ENCODE results near the gene TAS2R60. TPM values are rescaled to one million over a fixed set of nuclear protein-coding genes. Genes with fewer than 3 reads are reported as not detected.

Gene TAS2R60
- total and polyA plus RNA-seq, 2 experiments from 2014 or later, result 0.37 to 4.0 TPM

- Mint-ChIP-seq H3K27me3 (ENCODE audit: insufficient read depth, low read depth, poor library complexity) (peaks cover 4% of the 10 kb centered on the region), H3K36me3 (ENCODE audit: low read depth) (no peaks in the 10 kb centered on the region), H3K4me1 (peaks cover 5% of the 10 kb centered on the region; the same call in 2 of the 3 replicates), H3K27ac (no peak overlapping the region), H3K9me3 (no peaks in the 10 kb centered on the region), H3K4me3 (no peak overlapping the region)
- Histone ChIP-seq H3K36me3 (ENCODE audit: insufficient read depth) (no peaks in the 10 kb centered on the region), H3K4me1 (ENCODE audit: insufficient read depth) (no peaks in the 10 kb centered on the region; the same call in 1 of the 2 replicates), H2AFZ (no peak overlapping the region), H3F3A (replicated peaks; ENCODE audit: low read depth) (no peaks in the 10 kb centered on the region), H3K9me2 (ENCODE audit: insufficient read depth) (no peaks in the 10 kb centered on the region; the same call in 1 of the 2 replicates), H3K27me3 (ENCODE audit: insufficient read depth) (no peaks in the 10 kb centered on the region), H4K20me1 (replicated peaks; ENCODE audit: insufficient read depth) (no peaks in the 10 kb centered on the region), H3K79me2 (replicated peaks; ENCODE audit: insufficient read depth) (no peaks in the 10 kb centered on the region), H3K4me3 (no peak overlapping the region), H3K4me2 (no peak overlapping the region), H3K27ac (ENCODE audit: low read depth) (no peak overlapping the region)
- ATAC-seq (no peak), DNase-seq (ENCODE audit: low spot score) (no peak)
- no peak for TF ChIP-seq EZH2 (IDR thresholded peaks at IDR 0.05; ENCODE audit: low read depth, unreplicated experiment)
- no peak for TF ChIP-seq ZNF114 (CRISPR knock-in tag; IDR thresholded peaks at IDR 0.05)
- TF ChIP-seq EZH2phosphoT487 (IDR thresholded peaks at IDR 0.05; ENCODE audit: unreplicated experiment), result no peak
- TF ChIP-seq POLR2AphosphoS5 (IDR thresholded peaks at IDR 0.05; ENCODE audit: low read depth), result no peak
- TF ChIP-seq ZNF462 (CRISPR knock-in tag; IDR thresholded peaks at IDR 0.05), result no peak
- TF ChIP-seq ETS1 (IDR thresholded peaks at IDR 0.05), result no peak
- TF ChIP-seq STAT1 (IDR thresholded peaks at IDR 0.05; ENCODE audit: unreplicated experiment), result no peak
- TF ChIP-seq JUNB (IDR thresholded peaks at IDR 0.05; ENCODE audit: unreplicated experiment), result no peak
These were observed 7.9 kb downstream of the TAS2R60 start for GRCh38 chr7:143451122-143451521.
